ENCODE results near the gene SPOCK1.

SPOCK1 gene

DNA sequence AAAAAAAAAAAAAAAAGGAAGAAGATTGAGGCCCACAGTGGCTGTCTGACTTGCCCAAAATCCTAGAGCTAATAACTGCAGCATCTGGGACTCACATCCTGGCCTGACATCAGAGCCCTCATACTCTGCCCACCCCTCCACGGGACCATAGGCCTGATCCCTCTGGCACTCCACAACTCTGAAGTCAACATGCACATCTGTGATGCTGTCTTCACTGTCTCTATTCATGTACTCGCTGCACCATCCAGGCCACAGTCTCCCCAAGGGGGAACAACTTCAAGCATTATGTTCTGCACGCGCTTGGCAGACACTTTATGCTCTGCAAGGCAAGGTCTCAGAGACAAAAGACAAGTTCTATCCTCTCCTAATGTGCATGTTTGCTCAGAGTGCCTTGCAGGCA lies 158.2 kb downstream of the SPOCK1 start:
- H3K4me1 ChIP-seq (ENCODE audit: insufficient read depth, low read length), result peaks cover 10% of the 10 kb centered on the region; the same call in 1 of the 2 replicates
- H3K9ac ChIP-seq (ENCODE audit: low read depth, low read length), result no peak overlapping the region
- H3K9me3 ChIP-seq (ENCODE audit: control insufficient read depth, insufficient read depth, low read length), result no peaks in the 10 kb centered on the region
- no peaks in the 10 kb centered on the region for H3K36me3 ChIP-seq (ENCODE audit: insufficient read depth, low read length)

DNA sequence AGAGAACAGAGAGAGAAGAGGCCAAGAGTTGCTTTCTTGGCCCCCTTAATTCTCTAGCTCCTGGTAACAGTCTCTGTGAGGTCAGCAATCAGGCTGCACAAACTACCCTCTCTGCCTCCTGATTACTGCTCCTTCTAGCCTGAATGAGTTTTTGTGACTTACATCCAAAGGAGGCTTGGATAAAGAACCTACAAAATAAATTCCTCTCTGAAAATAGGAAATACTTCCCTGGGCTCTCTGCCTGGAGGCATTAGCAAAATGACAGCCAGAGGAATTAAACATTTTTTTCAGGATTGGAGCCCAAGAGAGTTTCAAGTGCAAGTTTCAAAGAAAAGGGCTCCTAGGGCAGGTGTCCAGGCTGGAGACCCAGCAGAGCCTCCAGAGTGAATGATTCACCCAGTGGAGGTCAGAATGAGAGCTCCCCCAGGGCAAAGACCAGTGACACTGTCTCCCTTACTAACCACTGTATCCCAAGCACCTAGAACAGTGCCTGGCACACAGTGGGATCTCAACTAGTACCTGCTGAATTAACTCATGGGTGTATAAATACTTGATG lies 162.5 kb downstream of the SPOCK1 start:
- Histone ChIP-seq H3K9ac (ENCODE audit: low read depth, low read length) (no peak overlapping the region), H3K36me3 (ENCODE audit: insufficient read depth, low read length) (no peaks in the 10 kb centered on the region), H3K4me1 (ENCODE audit: insufficient read depth, low read length) (no peaks in the 10 kb centered on the region), H3K9me3 (ENCODE audit: control insufficient read depth, insufficient read depth, low read length) (no peaks in the 10 kb centered on the region)

DNA sequence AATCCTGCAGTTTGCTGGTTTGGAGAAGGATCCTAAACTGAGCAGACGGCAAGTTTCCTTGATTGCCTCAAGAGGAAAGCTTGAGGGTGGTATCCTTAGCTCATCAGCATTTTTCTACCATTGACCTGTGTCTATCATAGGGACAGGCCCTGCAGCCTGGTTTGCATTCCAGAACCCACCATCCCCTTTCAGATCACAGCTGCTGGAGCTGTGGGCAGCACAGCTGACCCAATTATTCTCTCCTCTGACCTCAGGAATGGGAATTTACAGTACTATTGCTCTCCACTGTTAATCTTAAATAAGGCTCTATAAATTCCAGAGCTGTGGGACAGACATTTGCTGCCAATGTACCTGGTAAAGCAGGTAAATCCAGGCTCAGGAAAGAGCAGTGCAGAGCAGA lies 163.0 kb downstream of the SPOCK1 start:
- Histone ChIP-seq H3K4me1 (ENCODE audit: insufficient read depth, low read length) (no peaks in the 10 kb centered on the region), H3K9me3 (ENCODE audit: control insufficient read depth, insufficient read depth, low read length) (no peaks in the 10 kb centered on the region), H3K36me3 (ENCODE audit: insufficient read depth, low read length) (no peaks in the 10 kb centered on the region), H3K9ac (ENCODE audit: low read depth, low read length) (no peak overlapping the region)

DNA sequence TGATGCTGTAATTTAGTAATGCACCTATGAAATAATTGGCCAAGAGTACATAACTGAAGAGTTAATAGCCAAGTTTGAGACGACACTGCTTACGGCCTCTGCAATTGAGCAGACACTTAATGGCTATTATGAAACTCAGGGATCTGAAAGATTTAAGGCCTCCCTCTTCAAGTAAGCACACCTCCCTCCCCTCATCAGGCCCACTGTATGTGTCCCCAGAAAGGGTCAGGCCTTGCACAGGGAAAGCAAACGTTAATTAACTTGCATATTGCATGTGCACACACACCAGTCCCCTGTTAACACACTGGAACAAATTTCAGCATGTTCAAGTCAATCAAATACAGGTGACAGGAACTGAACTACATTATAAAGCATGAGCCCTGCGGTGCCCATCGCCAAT lies 163.6 kb downstream of the SPOCK1 start:
- Histone ChIP-seq H3K4me1 (ENCODE audit: insufficient read depth, low read length) (no peaks in the 10 kb centered on the region), H3K9ac (ENCODE audit: low read depth, low read length) (no peak overlapping the region), H3K9me3 (ENCODE audit: control insufficient read depth, insufficient read depth, low read length) (no peaks in the 10 kb centered on the region), H3K36me3 (ENCODE audit: insufficient read depth, low read length) (no peaks in the 10 kb centered on the region)

DNA sequence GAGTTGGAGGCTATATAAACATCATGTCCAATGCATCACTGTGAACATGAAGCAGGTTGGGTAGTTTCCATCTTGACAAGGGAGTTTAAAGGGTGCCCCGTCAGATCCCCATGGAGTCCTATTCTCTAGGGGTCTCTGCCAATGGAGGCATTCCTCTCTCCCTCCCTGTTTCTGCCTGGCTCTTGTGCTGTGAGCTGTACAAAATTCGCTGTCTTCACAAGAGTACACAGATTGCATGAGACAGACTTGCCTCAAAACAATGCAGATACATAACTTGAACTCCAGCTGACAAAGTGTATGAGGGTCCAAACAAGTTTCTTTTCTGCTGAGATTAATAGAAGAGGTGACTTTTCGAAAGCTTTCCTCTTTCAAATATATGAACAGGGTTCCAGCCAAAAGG lies 165.2 kb downstream of the SPOCK1 start:
- no peaks in the 10 kb centered on the region for H3K4me1 ChIP-seq (ENCODE audit: insufficient read depth, low read length)
- no peaks in the 10 kb centered on the region for H3K36me3 ChIP-seq (ENCODE audit: insufficient read depth, low read length)

DNA sequence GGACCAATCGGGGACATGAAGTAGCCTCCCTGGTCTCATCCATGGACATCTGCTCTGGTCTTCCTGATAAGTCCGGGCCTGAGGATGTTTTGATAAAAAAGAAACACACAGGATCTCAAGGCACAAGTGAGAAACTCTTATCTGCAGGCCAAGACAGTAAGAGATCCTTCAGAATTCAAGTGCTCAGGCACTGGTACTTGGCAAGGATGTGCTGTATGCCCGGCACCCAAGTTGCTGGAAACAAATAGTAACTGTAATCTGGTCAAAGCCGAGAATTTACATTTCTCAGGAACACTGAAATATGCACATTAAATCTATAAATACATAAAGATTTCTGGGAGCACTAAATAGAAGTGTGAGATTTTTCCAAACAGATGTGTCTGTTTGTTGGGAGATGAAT lies 165.7 kb downstream of the SPOCK1 start:
- Histone ChIP-seq H3K9me3 (ENCODE audit: control insufficient read depth, insufficient read depth, low read length) (no peaks in the 10 kb centered on the region), H3K9ac (ENCODE audit: low read depth, low read length) (no peak overlapping the region), H3K36me3 (ENCODE audit: insufficient read depth, low read length) (no peaks in the 10 kb centered on the region), H3K4me1 (ENCODE audit: insufficient read depth, low read length) (no peaks in the 10 kb centered on the region)

More for the DNA sequence above, 165.2 kb downstream of the SPOCK1 start:
- Histone ChIP-seq H3K9ac (ENCODE audit: low read depth, low read length) (no peak overlapping the region), H3K9me3 (ENCODE audit: control insufficient read depth, insufficient read depth, low read length) (no peaks in the 10 kb centered on the region)

DNA sequence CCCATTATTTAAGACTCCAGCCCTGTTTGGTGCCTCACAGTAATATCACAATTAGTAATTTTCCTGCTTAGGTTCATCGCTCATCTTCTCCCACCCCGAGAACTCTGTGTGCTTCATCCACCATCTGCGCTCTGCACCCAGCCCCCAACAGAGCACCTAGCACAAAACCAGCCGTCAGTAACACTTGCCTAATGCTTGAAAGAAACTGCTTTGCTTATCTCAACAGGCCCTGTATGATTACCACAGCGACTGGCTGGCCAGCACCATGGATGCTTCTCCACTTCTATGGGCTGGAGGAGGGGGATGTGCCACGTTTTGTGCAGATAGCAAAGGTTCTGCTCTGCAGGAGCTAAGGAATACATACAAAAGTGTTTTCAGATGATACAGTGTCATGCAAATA lies 166.8 kb downstream of the SPOCK1 start:
- Histone ChIP-seq H3K4me1 (ENCODE audit: insufficient read depth, low read length) (no peaks in the 10 kb centered on the region), H3K36me3 (ENCODE audit: insufficient read depth, low read length) (no peaks in the 10 kb centered on the region), H3K9me3 (ENCODE audit: control insufficient read depth, insufficient read depth, low read length) (no peaks in the 10 kb centered on the region), H3K9ac (ENCODE audit: low read depth, low read length) (no peak overlapping the region)

DNA sequence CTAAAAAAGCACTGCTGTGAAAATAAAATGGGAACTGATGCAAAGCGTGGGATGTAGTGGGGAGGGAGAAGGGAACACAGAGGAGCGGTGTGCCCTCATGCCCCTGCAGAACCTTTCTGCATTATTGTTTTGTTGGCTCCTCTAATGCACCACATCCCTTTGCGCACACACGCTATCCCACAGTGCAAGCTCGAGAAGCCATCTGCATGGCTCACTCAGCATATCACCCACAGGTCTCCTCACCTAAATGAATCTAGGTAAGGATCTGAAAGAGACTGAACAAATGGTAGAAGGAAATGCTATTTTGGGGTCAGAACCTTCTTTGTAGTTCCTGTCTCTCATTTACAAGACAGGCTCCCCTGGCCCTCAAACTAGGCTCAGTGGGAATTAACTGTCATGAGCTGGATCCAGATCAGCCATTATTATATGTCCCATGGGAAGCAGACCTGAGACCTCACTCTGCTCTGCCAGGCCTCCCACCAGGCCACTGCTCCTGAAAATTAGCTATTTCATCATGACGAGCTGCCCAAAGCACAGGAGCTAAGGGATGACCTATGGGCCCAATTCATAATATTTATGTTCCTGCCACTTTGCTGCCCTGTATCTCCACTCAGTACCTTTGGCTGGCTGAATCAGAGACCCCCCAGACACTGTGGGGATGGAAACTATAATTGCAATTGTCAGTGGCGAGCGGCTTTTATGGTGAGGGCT lies 169.4 kb downstream of the SPOCK1 start:
- Histone ChIP-seq H3K4me1 (ENCODE audit: insufficient read depth, low read length) (no peaks in the 10 kb centered on the region), H3K9me3 (ENCODE audit: control insufficient read depth, insufficient read depth, low read length) (no peaks in the 10 kb centered on the region), H3K36me3 (ENCODE audit: insufficient read depth, low read length) (no peaks in the 10 kb centered on the region), H3K9ac (ENCODE audit: low read depth, low read length) (no peak overlapping the region)

DNA sequence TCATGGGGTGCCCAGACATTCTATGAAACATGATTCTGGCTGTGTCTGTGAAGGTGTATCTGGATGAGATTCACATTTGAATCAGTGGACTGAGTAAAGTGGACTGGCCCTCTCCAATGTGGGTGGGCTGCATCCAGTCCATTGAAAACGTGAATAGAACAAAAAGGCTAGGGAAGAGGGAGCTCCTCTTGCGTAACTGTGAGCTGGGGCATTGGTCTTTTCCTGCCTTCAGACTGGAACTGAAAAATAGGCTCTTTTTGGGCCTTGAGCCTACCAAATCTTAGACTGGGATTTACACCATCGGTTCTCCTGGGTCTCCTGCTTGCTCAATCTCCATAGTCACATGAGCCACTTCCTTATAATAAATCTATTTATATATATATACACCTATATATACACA lies 170.1 kb downstream of the SPOCK1 start:
- no peak overlapping the region for H3K9ac ChIP-seq (ENCODE audit: low read depth, low read length)
- H3K4me1 ChIP-seq (ENCODE audit: insufficient read depth, low read length), result no peaks in the 10 kb centered on the region
- H3K9me3 ChIP-seq (ENCODE audit: control insufficient read depth, insufficient read depth, low read length), result no peaks in the 10 kb centered on the region
- H3K36me3 ChIP-seq (ENCODE audit: insufficient read depth, low read length), result no peaks in the 10 kb centered on the region

DNA sequence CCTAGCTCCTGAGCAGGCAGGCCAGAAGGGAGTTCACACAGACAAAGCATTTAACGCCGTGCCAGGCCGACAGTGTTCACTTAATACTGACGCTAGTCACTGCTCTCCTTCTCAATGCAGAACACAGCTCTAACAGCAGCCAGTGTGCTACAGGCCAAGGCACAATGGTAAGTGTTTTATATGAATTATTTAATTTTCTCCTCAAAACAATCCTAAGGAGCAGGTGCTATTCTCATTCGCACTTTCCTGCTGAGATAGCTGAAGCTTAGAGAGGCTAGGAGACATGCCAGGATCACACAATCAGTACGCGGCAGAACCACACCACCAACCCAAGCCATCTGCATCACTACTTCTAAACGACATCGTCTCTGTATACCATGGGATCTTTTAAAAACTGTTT lies 170.7 kb downstream of the SPOCK1 start:
- H3K36me3 ChIP-seq (ENCODE audit: insufficient read depth, low read length), result no peaks in the 10 kb centered on the region
- no peaks in the 10 kb centered on the region for H3K9me3 ChIP-seq (ENCODE audit: control insufficient read depth, insufficient read depth, low read length)
- H3K4me1 ChIP-seq (ENCODE audit: insufficient read depth, low read length), result no peaks in the 10 kb centered on the region
- H3K9ac ChIP-seq (ENCODE audit: low read depth, low read length), result no peak overlapping the region

DNA sequence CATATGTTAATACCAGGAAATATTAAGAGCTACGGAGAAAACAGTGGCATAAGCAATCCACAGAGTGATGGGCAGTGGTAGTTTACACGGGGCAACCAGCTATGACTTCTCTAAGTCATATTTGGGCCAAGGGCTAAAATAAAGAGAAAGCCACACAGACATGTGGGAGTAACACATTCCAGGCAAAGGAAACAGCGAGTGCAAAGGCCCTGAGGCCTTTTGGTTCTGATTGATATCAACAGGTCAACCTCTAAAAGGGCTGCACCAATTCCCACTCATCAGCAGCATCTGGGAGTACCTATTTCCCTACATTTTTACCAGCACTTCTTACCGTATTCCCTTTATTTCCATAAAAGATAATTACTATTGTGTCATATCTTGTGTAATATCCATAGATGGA lies 173.4 kb downstream of the SPOCK1 start:
- no peaks in the 10 kb centered on the region for H3K9me3 ChIP-seq (ENCODE audit: control insufficient read depth, insufficient read depth, low read length)
- no peak overlapping the region for H3K9ac ChIP-seq (ENCODE audit: low read depth, low read length)
- H3K4me1 ChIP-seq (ENCODE audit: insufficient read depth, low read length), result no peaks in the 10 kb centered on the region
- H3K36me3 ChIP-seq (ENCODE audit: insufficient read depth, low read length), result no peaks in the 10 kb centered on the region

DNA sequence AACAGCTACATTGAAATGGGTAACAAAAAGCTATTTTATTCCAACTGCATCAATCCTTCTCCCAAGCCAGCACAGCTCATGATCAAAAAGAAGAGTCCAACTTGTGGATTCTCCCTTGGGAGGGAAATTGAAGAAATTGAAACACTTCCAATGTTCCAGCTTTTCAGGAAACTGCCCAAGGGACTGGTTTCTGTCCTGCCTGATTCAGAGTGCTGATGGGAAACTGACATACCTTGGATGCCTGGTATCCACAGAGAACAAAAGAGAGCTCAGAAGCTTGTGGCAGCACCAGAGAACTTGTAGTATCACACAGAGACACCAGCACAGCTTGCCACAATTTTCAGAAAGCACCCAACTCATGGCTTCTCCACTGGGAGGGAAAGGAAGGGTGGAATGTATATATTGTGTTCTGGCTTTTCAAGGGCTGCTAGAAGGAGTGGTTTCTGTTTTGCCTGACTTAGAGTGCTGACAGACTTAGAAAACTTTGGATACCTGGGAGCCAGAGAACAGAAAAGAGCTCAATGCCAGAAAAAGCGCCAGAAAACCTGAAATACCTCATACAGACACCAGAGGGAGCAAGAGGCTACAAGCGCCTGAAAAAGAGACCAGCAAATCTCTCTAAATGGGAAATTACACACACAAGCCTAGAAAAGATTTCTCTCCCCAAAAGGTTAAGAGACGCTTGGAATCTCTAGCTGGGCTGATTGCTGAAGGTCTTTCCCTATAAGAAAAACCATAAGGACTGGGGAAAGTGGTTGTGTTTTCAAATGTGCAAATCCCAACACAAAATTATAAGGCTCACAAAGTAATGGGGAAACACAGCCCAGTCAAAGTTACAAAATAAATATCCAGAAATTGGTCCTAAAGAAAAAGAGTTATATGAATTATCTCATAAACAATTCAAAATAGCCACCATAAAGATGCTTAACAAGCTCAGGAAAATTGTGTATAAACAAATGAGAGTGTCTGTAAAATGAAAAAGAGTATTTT lies 178.8 kb downstream of the SPOCK1 start:
- H3K9ac ChIP-seq (ENCODE audit: low read depth, low read length), result no peak overlapping the region
- no peaks in the 10 kb centered on the region for H3K36me3 ChIP-seq (ENCODE audit: insufficient read depth, low read length)
- peaks cover 6% of the 10 kb centered on the region; the same call in 1 of the 2 replicates for H3K4me1 ChIP-seq (ENCODE audit: insufficient read depth, low read length)
- H3K9me3 ChIP-seq (ENCODE audit: control insufficient read depth, insufficient read depth, low read length), result no peaks in the 10 kb centered on the region

DNA sequence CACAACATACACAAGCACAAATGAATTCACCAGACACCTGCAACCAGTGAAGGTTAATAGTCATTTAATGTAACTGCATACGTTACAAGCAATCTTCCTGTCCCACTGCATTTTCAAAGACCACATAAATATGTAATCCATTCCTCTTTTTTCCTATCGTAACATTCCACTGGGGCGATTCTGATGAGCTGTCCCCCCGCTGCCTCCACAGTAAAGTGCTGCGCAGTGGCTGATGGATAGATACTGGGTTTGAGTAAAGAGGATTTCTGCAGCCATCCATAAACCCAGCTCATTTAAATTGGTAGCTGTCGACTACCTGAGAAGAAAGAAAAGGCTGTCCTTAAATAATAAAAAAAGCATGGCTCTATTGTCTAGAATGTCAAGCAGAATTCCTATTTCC lies 181.1 kb downstream of the SPOCK1 start:
- Histone ChIP-seq H3K36me3 (ENCODE audit: insufficient read depth, low read length) (no peaks in the 10 kb centered on the region), H3K9me3 (ENCODE audit: control insufficient read depth, insufficient read depth, low read length) (no peaks in the 10 kb centered on the region), H3K9ac (ENCODE audit: low read depth, low read length) (no peak overlapping the region), H3K4me1 (ENCODE audit: insufficient read depth, low read length) (peaks cover 6% of the 10 kb centered on the region; the same call in 1 of the 2 replicates)

DNA sequence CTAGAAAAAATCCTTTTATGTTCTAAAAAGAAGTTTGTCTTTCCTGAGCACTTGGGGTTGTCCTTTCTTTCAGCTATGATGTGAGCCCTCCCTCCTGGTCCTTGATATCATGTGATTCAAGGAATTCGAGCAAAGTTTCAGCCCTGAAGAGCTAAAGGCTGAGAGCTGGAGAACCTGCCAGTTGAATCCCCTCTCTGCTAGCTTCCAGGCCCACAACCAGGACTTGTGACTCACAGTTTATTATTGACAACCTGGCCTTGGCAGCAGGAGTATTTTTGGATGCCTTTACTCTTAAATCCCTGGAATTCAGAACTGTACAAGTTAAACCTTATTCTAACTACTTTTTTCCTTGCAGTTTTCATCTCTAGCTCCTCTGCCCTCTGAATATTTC lies 182.8 kb downstream of the SPOCK1 start:
- Histone ChIP-seq H3K36me3 (ENCODE audit: insufficient read depth, low read length) (no peaks in the 10 kb centered on the region), H3K9ac (ENCODE audit: low read depth, low read length) (no peak overlapping the region), H3K4me1 (ENCODE audit: insufficient read depth, low read length) (peaks cover 13% of the 10 kb centered on the region), H3K9me3 (ENCODE audit: control insufficient read depth, insufficient read depth, low read length) (no peaks in the 10 kb centered on the region)
